ENCODE results near the gene DCDC2C. TPM values are rescaled to one million over a fixed set of nuclear protein-coding genes. Genes with fewer than 3 reads are reported as not detected.

The DCDC2C gene
- total RNA-seq, 3 donors from 2014 or later, result 0.35 TPM; not detected in 2

- no peaks in the 10 kb centered on the region for H3K36me3 ChIP-seq (ENCODE audit: low read depth)
- H3K4me3 ChIP-seq, result no peak overlapping the region
- DNase-seq (no peak), ATAC-seq (no peak)
- no peaks in the 10 kb centered on the region for H3K9me3 ChIP-seq
- TF ChIP-seq CTCF (IDR thresholded peaks at IDR 0.05), result no peak
- intact Hi-C loops (cut with DNase I, micrococcal nuclease), result no loop called here
- no peaks in the 10 kb centered on the region for H3K4me1 ChIP-seq (ENCODE audit: low read depth)
These were observed 6.8 kb upstream of the DCDC2C start for GRCh38 chr2:3696545-3696944.

- intact Hi-C loops (cut with DNase I, micrococcal nuclease), result no loop called here
These were observed 2.3 kb upstream of the DCDC2C start for GRCh38 chr2:3701071-3701470.

GRCh38 chr2:3703757-3704355 is 481 bp downstream of the DCDC2C start:
- no peak for TF ChIP-seq CTCF (IDR thresholded peaks at IDR 0.05)
- H3K9me3 ChIP-seq, result no peaks in the 10 kb centered on the region
- intact Hi-C loops (cut with DNase I, micrococcal nuclease), result no loop called here
- no peaks in the 10 kb centered on the region for H3K4me1 ChIP-seq (ENCODE audit: low read depth)
- H3K4me3 ChIP-seq, result no peak overlapping the region
- DNase-seq (no peak), ATAC-seq (no peak)
- no peaks in the 10 kb centered on the region for H3K36me3 ChIP-seq (ENCODE audit: low read depth)

More at GRCh38 chr2:3701071-3701470, 2.3 kb upstream of the DCDC2C start:
- TF ChIP-seq CTCF (IDR thresholded peaks at IDR 0.05), result no peak
- no peaks in the 10 kb centered on the region for H3K9me3 ChIP-seq
- ATAC-seq, result no peak
- no peak for DNase-seq
- H3K4me3 ChIP-seq, result no peak overlapping the region
- no peaks in the 10 kb centered on the region for H3K4me1 ChIP-seq (ENCODE audit: low read depth)
- H3K36me3 ChIP-seq (ENCODE audit: low read depth), result no peaks in the 10 kb centered on the region

GRCh38 chr2:3704692-3705091 is 1.3 kb downstream of the DCDC2C start:
- no peak for DNase-seq
- Histone ChIP-seq H3K9me3 (no peaks in the 10 kb centered on the region), H3K4me1 (ENCODE audit: low read depth) (no peaks in the 10 kb centered on the region), H3K4me3 (no peak overlapping the region), H3K36me3 (ENCODE audit: low read depth) (no peaks in the 10 kb centered on the region)
- TF ChIP-seq CTCF (IDR thresholded peaks at IDR 0.05), result no peak
- intact Hi-C loops (cut with DNase I, micrococcal nuclease), result no loop called here
- no peak for ATAC-seq

- H3K9me3 ChIP-seq, result no peaks in the 10 kb centered on the region
- intact Hi-C loops (cut with DNase I, micrococcal nuclease), result no loop called here
- ATAC-seq (no peak), DNase-seq (no peak)
- H3K4me1 ChIP-seq (ENCODE audit: low read depth), result no peaks in the 10 kb centered on the region
- no peak for TF ChIP-seq CTCF (IDR thresholded peaks at IDR 0.05)
- H3K36me3 ChIP-seq (ENCODE audit: low read depth), result no peaks in the 10 kb centered on the region
- H3K4me3 ChIP-seq, result no peak overlapping the region
These were observed 2.4 kb downstream of the DCDC2C start for GRCh38 chr2:3705782-3706181.

GRCh38 chr2:3706892-3707291 is 3.5 kb downstream of the DCDC2C start:
- no peaks in the 10 kb centered on the region for H3K9me3 ChIP-seq
- H3K4me1 ChIP-seq (ENCODE audit: low read depth), result no peaks in the 10 kb centered on the region
- DNase-seq (no peak), ATAC-seq (no peak)
- H3K4me3 ChIP-seq, result no peak overlapping the region
- H3K36me3 ChIP-seq (ENCODE audit: low read depth), result no peaks in the 10 kb centered on the region
- intact Hi-C loops (cut with DNase I, micrococcal nuclease), result no loop called here
- TF ChIP-seq CTCF (IDR thresholded peaks at IDR 0.05), result no peak
